T-helper 2 cell treated with Interferon-gamma antibody and Interleukin-4, amounts not matched to agents 5 μg/mL and 100 μg/mL, for 36 hours (primary cell): Measurements from ENCODE around the gene RNGTT.
A peak's percentile ranks its signal among the peaks of the same experiment; 100 is the strongest.
"Not testable (repeated sequence)": the region's sequence is repeated elsewhere in the genome, so short reads cannot be mapped to it uniquely, and the experiment has no call there.

Experiments used
- DNase-seq: peaks from one replicate; pipeline ENCODE4 v3.0.0; 2021; ENCODE audit warnings: low spot score
- H3K27ac Mint-ChIP-seq: one replicate; pipeline ENCODE4 v1.8.0; 2021; ENCODE audit warnings: mild to moderate bottlenecking, mixed read lengths
- H3K27me3 Mint-ChIP-seq: one replicate; pipeline ENCODE4 v1.8.0; 2021; ENCODE audit warnings: low read depth, mixed read lengths
- H3K36me3 Mint-ChIP-seq: one replicate; pipeline ENCODE4 v1.8.0; 2021; ENCODE audit warnings: low read depth, mixed read lengths
- H3K4me1 Mint-ChIP-seq: one replicate; pipeline ENCODE4 v1.8.0; 2021; ENCODE audit warnings: low read depth, mixed read lengths
- H3K4me3 Mint-ChIP-seq: one replicate; pipeline ENCODE4 v1.8.0; 2022; ENCODE audit warnings: mild to moderate bottlenecking, moderate library complexity, mixed read lengths
- H3K9me3 Mint-ChIP-seq: one replicate; pipeline ENCODE4 v1.8.0; 2021; ENCODE audit warnings: mixed read lengths

The RNGTT gene

DNA sequence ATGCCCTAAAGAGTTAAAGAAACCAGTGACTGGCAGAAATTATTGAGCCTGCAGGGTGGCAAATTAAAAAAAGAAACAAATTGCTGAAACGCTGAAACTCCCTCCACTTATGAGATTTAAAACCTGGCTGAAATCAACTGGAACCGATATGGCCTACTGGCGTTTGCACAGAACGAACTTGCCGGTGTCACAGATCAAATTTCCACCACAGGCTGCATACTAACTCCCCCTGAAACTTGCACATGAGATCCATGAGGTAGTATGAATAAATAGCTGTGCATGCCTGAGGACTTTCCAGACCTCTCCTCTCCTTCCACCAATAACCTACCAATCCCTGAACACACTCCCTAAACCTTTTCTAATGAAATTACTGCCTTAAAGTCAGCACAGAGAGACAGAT, 150.4 kb downstream of the RNGTT start:
- Mint-ChIP-seq H3K27me3 (no peaks in the 10 kb centered on the region), H3K36me3 (peaks cover 12% of the 10 kb centered on the region), H3K4me1 (no peaks in the 10 kb centered on the region), H3K9me3 (peaks cover 6% of the 10 kb centered on the region), H3K4me3 (no peak overlapping the region), H3K27ac (no peak overlapping the region)
- no peak for DNase-seq

DNA sequence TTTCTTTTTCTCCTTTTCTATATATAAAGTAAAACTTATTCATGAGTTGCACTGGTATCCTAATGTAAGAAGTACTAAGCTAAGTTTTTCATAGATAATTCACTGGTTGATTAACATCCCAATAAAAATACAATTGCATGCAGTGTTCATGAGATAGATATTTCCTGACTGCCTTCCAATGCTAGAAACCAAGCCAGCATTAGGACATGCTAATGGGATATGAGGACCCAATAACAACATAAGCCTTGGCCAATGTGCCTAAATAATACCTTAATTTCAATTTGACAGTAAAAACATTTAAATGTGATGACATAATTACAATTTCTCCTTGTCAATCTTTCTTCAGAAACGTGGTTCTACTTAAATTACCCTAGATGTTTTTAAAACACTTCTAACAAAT, 152.7 kb downstream of the RNGTT start:
- no peak overlapping the region for H3K27ac Mint-ChIP-seq
- peaks cover 22% of the 10 kb centered on the region for H3K36me3 Mint-ChIP-seq
- H3K9me3 Mint-ChIP-seq, result peaks cover 23% of the 10 kb centered on the region
- peaks cover 3% of the 10 kb centered on the region for H3K4me1 Mint-ChIP-seq
- H3K4me3 Mint-ChIP-seq, result no peak overlapping the region
- H3K27me3 Mint-ChIP-seq, result no peaks in the 10 kb centered on the region
- DNase-seq, result no peak

DNA sequence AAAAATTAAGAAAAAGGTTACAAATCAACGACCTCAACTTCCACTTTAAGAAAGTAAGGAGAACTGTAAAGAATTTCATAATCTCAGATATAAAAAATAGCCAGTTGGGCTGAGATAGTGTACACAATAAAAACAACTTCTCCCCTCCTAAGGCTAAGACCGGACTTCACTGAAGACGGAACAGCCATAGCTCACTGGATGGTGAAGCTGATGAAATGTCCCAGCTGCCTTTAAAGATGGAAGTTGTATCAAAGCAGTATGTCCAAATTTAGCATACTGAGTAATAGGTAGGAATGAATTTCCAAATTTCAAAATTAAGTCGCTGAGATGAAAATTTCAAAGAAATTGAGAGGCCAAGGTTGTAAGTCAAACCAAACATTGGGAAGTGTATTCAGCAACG, 153.3 kb downstream of the RNGTT start:
- peaks cover 6% of the 10 kb centered on the region for H3K4me1 Mint-ChIP-seq
- H3K4me3 Mint-ChIP-seq, result no peak overlapping the region
- peaks cover 29% of the 10 kb centered on the region for H3K9me3 Mint-ChIP-seq
- no peak overlapping the region for H3K27ac Mint-ChIP-seq
- H3K27me3 Mint-ChIP-seq, result no peaks in the 10 kb centered on the region
- DNase-seq, result no peak
- H3K36me3 Mint-ChIP-seq, result peaks cover 26% of the 10 kb centered on the region

DNA sequence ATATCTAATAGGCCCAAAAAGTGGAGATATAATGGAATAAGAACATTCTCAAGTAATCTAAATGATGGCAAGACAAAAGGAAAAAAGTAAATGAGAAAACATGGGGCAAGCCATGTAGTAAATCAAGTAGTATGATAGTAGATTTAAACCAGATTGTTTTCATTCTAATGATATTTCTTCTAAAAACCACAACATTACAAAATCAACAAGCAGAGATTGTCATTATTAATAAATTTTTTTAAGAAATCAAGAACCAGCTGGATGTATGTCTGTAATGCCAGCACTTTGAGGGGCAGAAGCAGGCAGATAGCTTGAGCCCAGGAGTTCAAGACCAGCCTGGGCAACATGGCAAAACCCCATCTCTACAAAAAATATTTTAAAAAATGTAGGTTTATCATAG, 155.0 kb downstream of the RNGTT start:
- Mint-ChIP-seq H3K4me1 (peaks cover 13% of the 10 kb centered on the region), H3K4me3 (no peak overlapping the region), H3K36me3 (peaks cover 35% of the 10 kb centered on the region), H3K27ac (no peak overlapping the region), H3K9me3 (peaks cover 34% of the 10 kb centered on the region), H3K27me3 (no peaks in the 10 kb centered on the region)
- no peak for DNase-seq

DNA sequence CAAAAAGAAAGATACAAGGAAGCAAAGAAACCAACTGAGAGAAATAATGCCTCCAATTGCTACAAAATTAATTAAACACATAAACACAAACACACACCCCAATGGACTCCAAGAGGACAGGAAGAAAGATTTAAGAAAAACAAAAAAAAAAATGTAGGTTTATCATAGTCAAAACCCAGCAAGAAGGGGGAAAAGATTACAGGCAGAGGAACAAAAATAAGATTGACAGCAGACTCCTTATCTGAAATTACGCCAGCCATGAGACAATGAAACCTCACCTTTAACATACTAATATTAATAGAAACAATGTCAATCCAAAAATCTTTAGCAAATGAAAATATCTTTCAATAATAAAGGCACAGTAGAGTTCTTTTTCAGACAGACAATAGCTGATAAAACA, 155.8 kb downstream of the RNGTT start:
- Mint-ChIP-seq H3K36me3 (peaks cover 40% of the 10 kb centered on the region), H3K4me1 (peaks cover 13% of the 10 kb centered on the region), H3K9me3 (peaks cover 34% of the 10 kb centered on the region), H3K4me3 (no peak overlapping the region), H3K27ac (no peak overlapping the region), H3K27me3 (no peaks in the 10 kb centered on the region)
- no peak for DNase-seq

DNA sequence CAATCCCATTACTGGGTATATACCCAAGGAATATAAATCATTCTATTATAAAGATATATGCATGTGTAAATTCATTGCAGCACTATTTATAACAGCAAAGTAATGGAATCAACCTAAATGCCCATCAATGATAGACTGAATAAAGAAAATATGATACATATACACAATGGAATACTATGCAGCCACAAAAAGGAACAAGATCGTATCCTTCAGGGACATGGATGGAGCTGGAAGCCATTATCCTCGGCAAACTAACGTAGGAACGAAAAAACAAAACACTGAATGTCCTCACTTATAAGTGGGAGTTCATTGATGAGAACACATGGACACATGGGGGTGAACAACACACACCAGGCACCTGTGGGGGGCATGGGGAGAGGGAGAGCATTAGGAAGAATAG, 156.7 kb downstream of the RNGTT start:
- DNase-seq, result no peak
- no peaks in the 10 kb centered on the region for H3K27me3 Mint-ChIP-seq
- no peak overlapping the region for H3K27ac Mint-ChIP-seq
- peaks cover 46% of the 10 kb centered on the region for H3K36me3 Mint-ChIP-seq
- peaks cover 15% of the 10 kb centered on the region for H3K4me1 Mint-ChIP-seq
- no peak overlapping the region for H3K4me3 Mint-ChIP-seq
- peaks cover 34% of the 10 kb centered on the region for H3K9me3 Mint-ChIP-seq

DNA sequence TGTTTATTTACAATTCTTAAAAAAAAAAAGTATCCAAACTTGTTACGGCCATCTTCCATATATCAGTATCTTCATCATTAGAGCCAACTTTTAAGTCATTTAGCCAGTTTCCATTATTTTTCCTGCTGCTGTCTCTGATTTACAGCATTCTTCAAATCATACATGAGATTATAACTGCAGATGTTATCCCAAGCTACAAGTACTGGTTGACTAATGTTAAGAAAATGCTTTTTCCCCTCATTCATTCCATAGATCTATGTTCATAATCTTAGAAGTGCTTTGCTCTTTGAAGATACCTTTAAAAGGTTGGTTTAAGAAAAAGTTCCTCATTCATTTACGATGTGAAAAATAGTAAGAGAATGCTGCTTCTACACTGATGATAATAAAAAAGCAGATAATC, 158.7 kb downstream of the RNGTT start:
- Mint-ChIP-seq H3K4me3 (no peak overlapping the region), H3K36me3 (peaks cover 52% of the 10 kb centered on the region), H3K27me3 (no peaks in the 10 kb centered on the region), H3K9me3 (peaks cover 34% of the 10 kb centered on the region), H3K4me1 (peaks cover 16% of the 10 kb centered on the region), H3K27ac (no peak overlapping the region)
- no peak for DNase-seq

DNA sequence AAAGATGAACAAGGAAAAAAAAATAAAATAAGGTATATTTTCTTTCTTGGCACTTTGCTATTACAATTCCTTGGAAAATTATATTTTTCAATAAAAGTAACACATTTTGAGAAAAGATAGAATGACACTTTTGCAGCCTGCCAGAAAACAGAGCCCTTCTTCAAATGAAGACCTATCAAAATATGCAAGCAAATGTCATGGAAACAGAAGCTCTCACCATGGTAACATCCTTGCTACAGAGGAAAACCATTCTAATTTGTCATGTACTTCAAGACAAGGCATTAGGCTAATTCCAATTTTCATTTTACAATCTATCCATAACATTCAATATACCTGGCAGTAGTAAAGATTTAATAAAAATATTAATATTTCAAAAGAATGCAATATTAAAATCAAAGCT, 177.9 kb downstream of the RNGTT start:
- Mint-ChIP-seq H3K27me3 (no peaks in the 10 kb centered on the region), H3K36me3 (no peaks in the 10 kb centered on the region), H3K4me3 (no peak overlapping the region), H3K4me1 (no peaks in the 10 kb centered on the region), H3K27ac (no peak overlapping the region), H3K9me3 (no peaks in the 10 kb centered on the region)
- DNase-seq, result no peak

DNA sequence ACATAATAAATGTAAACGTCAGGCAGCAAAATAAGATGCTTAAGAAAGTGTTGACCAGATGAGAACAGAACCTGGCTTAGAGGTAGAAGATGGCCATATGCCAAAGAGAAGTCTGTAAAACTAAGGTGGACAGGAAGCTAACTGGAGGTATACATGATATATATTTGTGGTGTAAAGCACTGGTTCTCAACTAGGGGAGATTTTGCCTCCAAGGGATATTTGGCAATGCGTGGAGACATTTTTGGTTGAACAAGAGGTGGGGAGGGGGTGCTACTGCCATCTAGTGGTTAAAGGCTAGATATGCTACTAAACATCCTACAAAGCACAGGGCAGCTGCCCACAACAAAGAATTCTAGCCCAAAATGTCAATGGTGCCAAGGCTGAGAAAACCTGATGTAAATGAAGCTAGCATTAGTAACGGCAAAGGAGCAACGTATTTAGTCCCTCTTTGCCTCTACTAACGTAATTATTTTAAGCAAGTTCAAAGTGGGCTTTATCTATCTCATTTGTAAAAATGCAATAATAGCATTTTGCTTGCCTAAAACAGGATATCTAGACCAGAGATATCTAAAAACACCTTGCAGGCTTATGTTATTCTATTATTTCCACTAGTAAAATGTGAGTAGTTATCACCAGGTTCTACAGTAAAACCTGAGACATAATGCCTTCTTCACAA, 182.6 kb downstream of the RNGTT start:
- Mint-ChIP-seq H3K4me1 (no peaks in the 10 kb centered on the region), H3K27ac (no peak overlapping the region), H3K27me3 (no peaks in the 10 kb centered on the region), H3K36me3 (peaks cover 14% of the 10 kb centered on the region), H3K9me3 (peaks cover 15% of the 10 kb centered on the region), H3K4me3 (no peak overlapping the region)
- peak; percentile 32 for DNase-seq

DNA sequence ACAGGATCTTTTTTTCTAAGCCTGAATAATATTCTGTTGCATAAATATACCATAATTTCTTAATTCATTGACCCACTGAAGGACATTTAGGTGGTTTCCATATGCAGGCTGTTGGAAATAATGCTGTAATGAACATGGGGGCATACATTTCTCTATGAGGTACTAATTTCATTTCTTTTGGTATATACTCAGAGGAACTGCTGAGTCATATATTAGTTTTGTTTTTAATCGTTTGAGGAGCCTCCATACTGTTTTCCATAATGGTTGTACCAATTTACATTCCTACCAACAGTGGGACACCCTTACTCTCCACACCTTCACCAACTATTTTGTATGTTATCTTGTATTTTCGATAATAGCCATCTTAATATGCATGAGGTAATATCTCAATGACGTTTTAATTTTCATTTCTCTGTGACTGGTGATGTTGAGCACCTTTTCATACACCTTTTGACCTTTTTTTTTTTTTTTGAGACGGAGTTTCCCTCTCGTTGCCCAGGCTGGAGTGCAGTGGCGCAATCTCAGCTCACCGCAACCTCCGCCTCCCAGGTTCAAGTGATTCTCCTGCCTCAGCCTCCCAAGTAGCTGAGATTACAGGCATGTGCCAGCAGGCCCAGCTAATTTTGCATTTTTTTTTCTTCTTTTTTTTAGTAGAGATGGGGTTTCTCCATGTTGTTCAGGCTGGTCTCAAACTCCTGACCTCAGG, 187.4 kb downstream of the RNGTT start:
- H3K27me3 Mint-ChIP-seq, result no peaks in the 10 kb centered on the region
- peaks cover 19% of the 10 kb centered on the region for H3K36me3 Mint-ChIP-seq
- H3K4me1 Mint-ChIP-seq, result no peaks in the 10 kb centered on the region
- no peak overlapping the region for H3K27ac Mint-ChIP-seq
- no peak overlapping the region for H3K4me3 Mint-ChIP-seq
- H3K9me3 Mint-ChIP-seq, result peaks cover 15% of the 10 kb centered on the region
- DNase-seq, result no peak

DNA sequence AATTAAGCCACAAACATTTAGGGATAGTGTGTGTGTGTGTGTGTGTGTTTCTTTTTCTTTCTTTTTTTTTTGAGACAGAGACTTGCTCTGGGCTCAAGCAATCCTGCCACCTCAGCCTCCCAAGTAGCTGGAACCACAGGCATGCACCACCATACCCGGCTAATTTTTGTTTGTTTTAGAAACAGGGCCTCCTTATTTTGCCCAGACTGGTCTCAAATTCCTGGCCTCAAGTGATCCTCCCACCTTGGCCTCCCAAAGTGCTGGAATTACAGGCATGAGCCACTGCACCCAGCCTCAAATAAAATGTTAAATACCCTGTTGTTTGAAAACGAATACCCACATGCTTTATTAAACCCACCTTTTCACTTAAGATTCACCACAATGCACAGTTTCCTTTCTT, 195.3 kb downstream of the RNGTT start:
- DNase-seq, H3K36me3 Mint-ChIP-seq, H3K9me3 Mint-ChIP-seq, H3K4me3 Mint-ChIP-seq, H3K4me1 Mint-ChIP-seq, H3K27me3 Mint-ChIP-seq, H3K27ac Mint-ChIP-seq: not testable (repeated sequence)

DNA sequence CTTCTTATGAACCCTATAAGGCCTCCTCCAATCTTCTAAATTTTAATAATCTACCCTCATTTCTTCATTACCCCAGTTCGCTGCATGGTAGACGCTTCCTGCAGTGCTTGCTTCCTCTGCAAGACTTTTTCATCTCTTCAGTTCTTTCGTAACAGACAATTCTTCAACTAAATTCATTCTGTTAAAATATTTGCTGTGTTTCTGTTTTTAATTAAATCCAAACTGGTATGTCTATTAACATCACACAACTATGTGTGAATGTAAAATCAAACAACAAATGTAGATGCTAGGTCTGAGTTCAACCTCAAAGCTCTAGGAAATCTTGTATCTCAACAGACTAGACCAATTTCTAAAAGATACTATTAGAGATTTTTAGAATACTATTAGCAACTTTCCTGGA, 199.3 kb downstream of the RNGTT start:
- Mint-ChIP-seq H3K9me3 (no peaks in the 10 kb centered on the region), H3K27me3 (no peaks in the 10 kb centered on the region), H3K27ac (no peak overlapping the region), H3K4me3 (no peak overlapping the region), H3K4me1 (no peaks in the 10 kb centered on the region), H3K36me3 (peaks cover 3% of the 10 kb centered on the region)
- no peak for DNase-seq

DNA sequence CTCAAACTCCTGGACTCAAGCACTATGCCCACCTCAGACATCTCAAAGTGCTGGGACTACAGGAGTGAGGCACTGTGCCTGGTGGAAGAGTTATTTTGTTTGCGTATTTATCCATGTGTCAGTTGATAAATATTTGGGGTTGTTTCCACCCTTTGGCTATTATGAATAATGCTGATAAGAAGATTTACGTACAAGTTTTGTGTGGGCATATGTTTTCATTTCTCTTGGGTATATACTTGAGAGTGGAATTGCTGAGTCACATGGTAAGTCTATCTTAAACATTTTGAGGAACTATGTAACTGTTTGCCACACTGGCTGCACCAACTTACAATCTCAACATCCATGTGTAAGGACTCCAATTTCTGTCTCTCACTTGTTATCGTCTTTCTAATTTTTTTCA, 200.3 kb downstream of the RNGTT start:
- no peaks in the 10 kb centered on the region for H3K9me3 Mint-ChIP-seq
- no peak for DNase-seq
- peaks cover 3% of the 10 kb centered on the region for H3K36me3 Mint-ChIP-seq
- H3K4me3 Mint-ChIP-seq, result no peak overlapping the region
- no peaks in the 10 kb centered on the region for H3K4me1 Mint-ChIP-seq
- H3K27me3 Mint-ChIP-seq, result no peaks in the 10 kb centered on the region
- H3K27ac Mint-ChIP-seq, result no peak overlapping the region

DNA sequence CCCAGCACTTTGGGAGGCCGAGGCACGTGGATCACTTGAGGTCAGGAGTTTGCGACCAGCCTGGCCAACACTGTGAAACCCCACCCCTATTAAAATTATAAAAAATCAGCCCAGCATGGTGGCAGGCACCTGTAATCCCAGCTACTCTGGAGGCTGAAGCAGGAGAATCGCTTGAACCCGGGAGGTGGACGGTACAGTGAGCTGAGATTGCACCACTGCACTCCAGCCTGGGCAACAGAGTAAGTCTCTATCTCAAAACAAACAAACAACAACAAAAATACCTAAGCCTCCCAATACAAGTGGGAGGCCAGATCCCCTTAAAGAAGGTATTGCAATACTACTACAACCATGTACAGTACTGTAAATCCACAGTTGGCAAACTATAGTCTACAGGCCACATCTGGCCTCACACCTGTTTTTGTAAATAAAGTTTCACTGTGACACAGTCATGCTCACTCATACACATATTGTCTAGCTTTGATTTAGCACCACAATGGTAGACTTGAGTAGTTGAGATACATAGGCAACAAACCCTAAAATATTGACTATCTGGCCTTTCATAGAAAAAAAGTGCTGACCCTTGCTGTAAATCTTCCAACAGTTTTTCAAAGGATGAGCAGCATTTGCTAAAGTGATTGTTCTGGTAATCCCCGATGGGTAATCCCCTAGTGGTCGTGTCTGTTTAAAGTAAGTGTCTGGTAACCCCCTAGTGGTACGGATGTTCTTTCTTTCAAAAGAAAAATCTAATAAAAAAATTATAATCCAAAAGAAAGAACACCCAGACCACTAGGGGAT, 202.0 kb downstream of the RNGTT start:
- Mint-ChIP-seq H3K4me3 (no peak overlapping the region), H3K4me1 (no peaks in the 10 kb centered on the region), H3K27me3 (no peaks in the 10 kb centered on the region), H3K9me3 (no peaks in the 10 kb centered on the region), H3K27ac (no peak overlapping the region), H3K36me3 (peaks cover 3% of the 10 kb centered on the region)
- no peak for DNase-seq
